HepG2 (cell line): ENCODE data around the gene SLC50A1. TPM values are rescaled to one million over a fixed set of nuclear protein-coding genes. Genes with fewer than 3 reads are reported as not detected.
"Not testable (repeated sequence)": the region's sequence is repeated elsewhere in the genome, so short reads cannot be mapped to it uniquely, and the experiment has no call there.

Experiments
- ATAC-seq: fragments of 200-7000 bp; cut with Tn5 transposase; 3 replicates; pipeline ENCODE4 v1.9.1; 2020; ENCODE audit warnings: mild to moderate bottlenecking, moderate library complexity
- BruUV-seq: library from RNA; stranded (reverse); fragments of 400-500 nt; replicated peaks from 2 replicates; lab custom pipeline; 2021; lab: Mats Ljungman, UMichigan
- CTCF ChIA-PET: fragments of 300-600 bp; formaldehyde crosslinking; extraction: SDS; loops from one replicate; lab custom pipeline; 2021; ENCODE audit warnings: low total read pairs, inconsistent platforms, low intra/inter-chr PET ratio; lab: Yijun Ruan, JAX
- POLR2A ChIA-PET: fragments of 350-600 bp; sonication (Branson Sonifier 250); formaldehyde crosslinking; loops from one replicate; lab custom pipeline; 2020; ENCODE audit warnings: antibody characterized with exemption, inconsistent platforms; lab: Yijun Ruan, JAX
- DNase-seq: peaks from one replicate; pipeline ENCODE4 v3.0.0-alpha.2; 2015; ENCODE audit warnings: low spot score
- FAIRE-seq: peaks from 3 replicates; lab custom pipeline; 2011; peaks lifted over from hg19 to GRCh38; lab: Jason Lieb, UNC
- H2AFZ ChIP-seq: one replicate; pipeline ENCODE4 v1.6.1; 2011; ENCODE audit warnings: low read length, inconsistent platforms
- H3K27ac ChIP-seq: fragments of 300-600 bp; 3 replicates; pipeline ENCODE4 v1.8.0; 2011; ENCODE audit warnings: mixed run types, mild to moderate bottlenecking, mixed read lengths, low read length, inconsistent platforms; ENCODE audit not compliant: insufficient read depth; ENCODE audit errors: extremely low read length
- H3K27me3 ChIP-seq, 2 experiments: fragments of 200-600 bp in 1 of 2; 2 replicates in 1 of 2; 3 replicates in 1 of 2; pipeline versions ENCODE4 v1.6.0 to v1.8.0; 2011; ENCODE audit warnings: low read length in 2 of 2, mild to moderate bottlenecking in 2 of 2, moderate library complexity in 2 of 2, inconsistent platforms in 1 of 2; ENCODE audit not compliant: insufficient read depth in 2 of 2, control insufficient read depth in 1 of 2
- H3K36me3 ChIP-seq, 2 experiments: fragments of 200-600 bp in 1 of 2; replicated peaks in 1 of 2; 2 replicates in 1 of 2; 3 replicates in 1 of 2; pipeline versions ENCODE4 v1.5.1 to v1.8.0; 2011; ENCODE audit warnings: low read length in 2 of 2, inconsistent platforms in 1 of 2; ENCODE audit not compliant: insufficient read depth in 2 of 2, control insufficient read depth in 1 of 2
- H3K4me1 ChIP-seq: 2 replicates; pipeline ENCODE4 v1.5.1; 2012; ENCODE audit warnings: low read length, inconsistent platforms; ENCODE audit not compliant: insufficient read depth
- H3K4me2 ChIP-seq: 2 replicates; pipeline ENCODE4 v1.6.0; 2011; ENCODE audit warnings: low read depth, low read length, inconsistent platforms
- H3K4me3 ChIP-seq, 3 experiments: fragments of 200-600 bp in 1 of 3; sonication (generic), shearing (Covaris generic) in 1 of 3; replicated peaks in 1 of 3; 2 replicates each; pipeline ENCODE4 v1.5.1; 2011 to 2016; ENCODE audit warnings: low read length in 3 of 3, inconsistent platforms in 2 of 3, low read depth in 2 of 3, mild to moderate bottlenecking in 2 of 3, control low read depth in 1 of 3, mixed read lengths in 1 of 3; ENCODE audit not compliant: insufficient read depth in 1 of 3
- H3K79me2 ChIP-seq: one replicate; pipeline ENCODE4 v1.6.1; 2011; ENCODE audit warnings: low read length, inconsistent platforms; ENCODE audit not compliant: insufficient read depth
- H3K9ac ChIP-seq: 2 replicates; pipeline ENCODE4 v1.6.0; 2011; ENCODE audit warnings: mild to moderate bottlenecking, low read depth, low read length, inconsistent platforms; ENCODE audit not compliant: insufficient read depth
- H3K9me3 ChIP-seq: 2 replicates; pipeline ENCODE4 v1.5.1; 2012; ENCODE audit warnings: mild to moderate bottlenecking, low read length
- H4K20me1 ChIP-seq: 2 replicates; pipeline ENCODE4 v1.6.0; 2011; ENCODE audit warnings: inconsistent platforms, mild to moderate bottlenecking, low read length, moderate library complexity; ENCODE audit not compliant: insufficient read depth
- FOXJ3 ChIP-seq: sonication (generic); formaldehyde crosslinking; IDR thresholded peaks from 2 replicates; pipeline ENCODE4 v1.4.0; 2020; ENCODE audit warnings: missing genetic modification reagents, mild to moderate bottlenecking, borderline replicate concordance
- NFKBIZ ChIP-seq: IDR thresholded peaks from 2 replicates; pipeline ENCODE4 v1.6.1; 2018; ENCODE audit warnings: missing genetic modification reagents, missing compliant biosample characterization
- SRF ChIP-seq: IDR thresholded peaks from 2 replicates; pipeline ENCODE4 v1.6.1; 2011; ENCODE audit warnings: mild to moderate bottlenecking, low read depth, low read length, moderate library complexity
- ZNF335 ChIP-seq: sonication (generic); formaldehyde crosslinking; IDR thresholded peaks from 2 replicates; pipeline ENCODE4 v1.4.0; 2020; ENCODE audit warnings: missing genetic modification reagents
- ZNF501 ChIP-seq: sonication (generic); formaldehyde crosslinking; IDR thresholded peaks from 2 replicates; pipeline ENCODE4 v1.5.1; 2020; ENCODE audit warnings: mild to moderate bottlenecking, moderate library complexity, missing genetic modification reagents
- ZNF878 ChIP-seq: sonication (generic); formaldehyde crosslinking; IDR thresholded peaks from 2 replicates; pipeline ENCODE4 v1.8.1; 2023; ENCODE audit warnings: mild to moderate bottlenecking, missing genetic modification reagents, moderate library complexity
- WGBS: methylation state at CpG from one replicate; pipeline ENCODE4 v1.1.6; 2017; ENCODE audit warnings: low lambda C conversion rate; 5-methylcytosine and 5-hydroxymethylcytosine counted together
- in situ Hi-C: cut with HindIII; loops from 2 replicates; pipeline ENCODE4 v1.10.0; 2017; ENCODE audit warnings: low pct_unique_long_range_greater_than_20kb; ENCODE audit not compliant: extremely low pct_ligation_motif_present
- intact Hi-C: fragments of 100-400 bp; cut with micrococcal nuclease; formaldehyde crosslinking; loops from one replicate; pipeline ENCODE4 v1.10.0; 2022; ENCODE audit not compliant: unreplicated experiment
- polyA plus RNA-seq, 8 experiments: library from polyadenylated mRNA; depleted of rRNA in 3 of 8; stranded (reverse) in 7 of 8; unstranded in 1 of 8; fragments of >200 nt; fragmentation: Illumina TruSeq in 4 of 8; extraction: Trizol in 4 of 8; gene quantifications; 2 replicates each; pipeline versions ENCODE4 v1.2.1 to v1.2.3, GENCODE V29; 2011 to 2016; ENCODE audit warnings: low read depth in 4 of 8, missing spikeins in 1 of 8, mixed read lengths in 1 of 8; ENCODE audit not compliant: insufficient read depth in 1 of 8
- total RNA-seq, 5 experiments: library from RNA; depleted of rRNA; stranded (reverse); fragments of >200 nt; fragmentation: Illumina TruSeq; extraction: Trizol; gene quantifications; 2 replicates each; pipeline ENCODE4 v1.2.3, GENCODE V29; 2016; ENCODE audit warnings: low read depth in 1 of 5
- TF ChIP-seq, protein P1 (sequence below): sonication (generic); formaldehyde crosslinking; IDR thresholded peaks from one replicate; pipeline ENCODE4 v1.5.1; 2020; ENCODE audit warnings: mild to moderate bottlenecking, missing genetic modification reagents; ENCODE audit errors: not compliant biosample characterization

SLC50A1 gene
- total and polyA plus RNA-seq, 2 of the 13 experiments (the other 11 are each of a cell fraction or from before 2014, with no cell fraction given), result 22.5 to 46.8 TPM

DNA sequence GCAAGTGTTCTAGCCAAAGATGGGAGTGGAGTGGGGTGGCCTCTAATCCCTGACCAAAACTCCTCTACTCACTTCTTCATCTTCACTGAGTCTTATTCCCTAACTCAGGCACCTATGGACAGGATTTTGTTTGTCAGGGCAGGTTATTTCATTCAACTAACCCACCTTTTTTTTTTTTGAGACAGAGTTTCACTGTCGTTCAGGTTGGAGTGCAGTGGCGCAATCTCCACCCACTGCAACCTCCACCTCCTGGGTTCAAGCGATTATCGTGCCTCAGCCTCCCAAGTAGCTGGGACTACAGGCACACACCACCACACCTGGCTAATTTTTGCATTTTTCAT, 32.4 kb downstream of the SLC50A1 start:
- H3K27ac ChIP-seq, H2AFZ ChIP-seq, ATAC-seq, BruUV-seq, H3K9ac ChIP-seq, DNase-seq, FAIRE-seq, H3K9me3 ChIP-seq, H4K20me1 ChIP-seq, H3K27me3 ChIP-seq, intact Hi-C loops: not testable (repeated sequence)
- in situ Hi-C loops, result loop anchor here (5.0 kb wide), 1 partner anchor 76 kb away; no protein-coding TSS in a partner anchor
- CTCF ChIA-PET, result interaction anchor here (0.6 to 5.3 kb wide), 10 partner anchors 24 to 106 kb away, joined by 3 to 165 read pairs (median 5); partner anchors contain the start of genes EFNA1 and SLC50A1
- peaks cover 10% of the 10 kb centered on the region for H3K79me2 ChIP-seq
- H3K36me3 ChIP-seq, result peaks cover 0 to 12% of the 10 kb centered on the region in 2 experiments; a peak in 2 of 5 replicates
- H3K4me1 ChIP-seq, result peaks cover 36% of the 10 kb centered on the region
- TF ChIP-seq ZNF878 (CRISPR knock-in tag), result 0 out of 2 replicates have a peak, but pooled peaks have one; percentile 24
- peak; percentile 50; the same call in 1 of the 2 replicates for TF ChIP-seq SRF
- TF ChIP-seq ZNF501 (CRISPR knock-in tag), result 0 out of 2 replicates have a peak, but pooled peaks have one; percentile 12
- TF ChIP-seq ZNF335 (CRISPR knock-in tag), result 0 out of 2 replicates have a peak, but pooled peaks have one; percentile 0
- WGBS, result 39% methylated on average over 4 of the region's 4 CpGs
- H3K4me3 ChIP-seq, result peak overlapping the region in 1 of 3 experiments; percentile 75; a peak in 1 of 6 replicates
- POLR2A ChIA-PET, result interaction anchor here (1.1 to 5.9 kb wide), 4 partner anchors 37 to 78 kb away, joined by 5 to 56 read pairs (median 16); partner anchors contain the start of gene EFNA1
- peak overlapping the region; percentile 100; the same call in 1 of the 2 replicates for H3K4me2 ChIP-seq

DNA sequence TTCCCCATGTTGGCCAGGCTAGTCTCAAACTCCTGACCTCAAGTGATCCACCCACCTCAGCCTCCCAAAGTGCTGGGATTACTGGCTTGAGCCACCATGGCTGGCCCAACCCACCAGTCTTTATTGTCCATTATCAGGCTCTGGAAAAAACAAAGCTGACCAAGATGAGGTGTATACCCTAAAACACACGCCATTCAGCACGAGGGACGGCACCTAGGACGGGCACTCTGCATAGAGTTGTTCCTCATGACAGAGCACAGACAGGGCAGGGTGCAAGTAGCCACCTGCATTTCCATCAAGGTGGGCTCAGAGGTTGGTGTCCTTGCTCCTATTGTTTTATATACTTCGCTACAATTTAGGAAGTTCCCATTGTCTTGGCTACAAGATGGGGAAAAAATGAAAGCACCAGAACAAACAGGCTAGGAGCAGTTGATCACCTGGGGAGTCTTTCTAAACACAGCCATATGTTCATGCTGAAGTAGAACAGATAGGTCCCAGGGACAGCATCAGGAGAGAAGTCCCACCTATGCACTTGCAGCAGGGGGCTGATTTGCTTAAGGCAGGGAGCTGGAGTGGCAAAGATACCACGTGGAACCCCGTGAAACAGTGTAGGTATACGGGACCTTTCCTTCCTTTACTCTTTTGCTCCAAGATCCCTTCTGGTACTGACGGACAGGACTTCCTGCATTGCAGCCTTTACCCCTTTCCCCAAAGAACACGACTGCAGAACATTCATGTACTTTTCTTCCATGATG, 33.0 kb downstream of the SLC50A1 start:
- DNase-seq (no peak), FAIRE-seq (no peak), ATAC-seq (no peak)
- Histone ChIP-seq H3K4me1 (peaks cover 40% of the 10 kb centered on the region), H3K9ac (no peak overlapping the region), H3K9me3 (no peaks in the 10 kb centered on the region), H3K27me3 (0 out of 5 replicates have a peak, but pooled peaks cover 0 to 8% of the 10 kb centered on the region in 2 experiments), H3K4me3 (no peak overlapping the region), H3K79me2 (peaks cover 10% of the 10 kb centered on the region), H3K36me3 (peaks cover 0 to 12% of the 10 kb centered on the region in 2 experiments; a peak in 2 of 5 replicates), H4K20me1 (no peaks in the 10 kb centered on the region), H3K27ac (no peak overlapping the region), H2AFZ (no peak overlapping the region), H3K4me2 (no peak overlapping the region)
- WGBS, result 95% methylated on average over 10 of the region's 10 CpGs
- intact Hi-C loops (no loop called here), in situ Hi-C loops (loop anchor here (5.0 kb wide), 1 partner anchor 76 kb away; no protein-coding TSS in a partner anchor)
- CTCF ChIA-PET, result interaction anchor here (0.7 to 5.3 kb wide), 9 partner anchors 33 to 106 kb away, joined by 3 to 165 read pairs (median 6); partner anchors contain the start of genes EFNA1 and SLC50A1
- BruUV-seq, result no TSS peak
- POLR2A ChIA-PET, result interaction anchor here (0.6 to 5.9 kb wide), 4 partner anchors 37 to 80 kb away, joined by 3 to 56 read pairs (median 16); partner anchors contain the start of gene EFNA1
- TF ChIP-seq, protein P1, sequence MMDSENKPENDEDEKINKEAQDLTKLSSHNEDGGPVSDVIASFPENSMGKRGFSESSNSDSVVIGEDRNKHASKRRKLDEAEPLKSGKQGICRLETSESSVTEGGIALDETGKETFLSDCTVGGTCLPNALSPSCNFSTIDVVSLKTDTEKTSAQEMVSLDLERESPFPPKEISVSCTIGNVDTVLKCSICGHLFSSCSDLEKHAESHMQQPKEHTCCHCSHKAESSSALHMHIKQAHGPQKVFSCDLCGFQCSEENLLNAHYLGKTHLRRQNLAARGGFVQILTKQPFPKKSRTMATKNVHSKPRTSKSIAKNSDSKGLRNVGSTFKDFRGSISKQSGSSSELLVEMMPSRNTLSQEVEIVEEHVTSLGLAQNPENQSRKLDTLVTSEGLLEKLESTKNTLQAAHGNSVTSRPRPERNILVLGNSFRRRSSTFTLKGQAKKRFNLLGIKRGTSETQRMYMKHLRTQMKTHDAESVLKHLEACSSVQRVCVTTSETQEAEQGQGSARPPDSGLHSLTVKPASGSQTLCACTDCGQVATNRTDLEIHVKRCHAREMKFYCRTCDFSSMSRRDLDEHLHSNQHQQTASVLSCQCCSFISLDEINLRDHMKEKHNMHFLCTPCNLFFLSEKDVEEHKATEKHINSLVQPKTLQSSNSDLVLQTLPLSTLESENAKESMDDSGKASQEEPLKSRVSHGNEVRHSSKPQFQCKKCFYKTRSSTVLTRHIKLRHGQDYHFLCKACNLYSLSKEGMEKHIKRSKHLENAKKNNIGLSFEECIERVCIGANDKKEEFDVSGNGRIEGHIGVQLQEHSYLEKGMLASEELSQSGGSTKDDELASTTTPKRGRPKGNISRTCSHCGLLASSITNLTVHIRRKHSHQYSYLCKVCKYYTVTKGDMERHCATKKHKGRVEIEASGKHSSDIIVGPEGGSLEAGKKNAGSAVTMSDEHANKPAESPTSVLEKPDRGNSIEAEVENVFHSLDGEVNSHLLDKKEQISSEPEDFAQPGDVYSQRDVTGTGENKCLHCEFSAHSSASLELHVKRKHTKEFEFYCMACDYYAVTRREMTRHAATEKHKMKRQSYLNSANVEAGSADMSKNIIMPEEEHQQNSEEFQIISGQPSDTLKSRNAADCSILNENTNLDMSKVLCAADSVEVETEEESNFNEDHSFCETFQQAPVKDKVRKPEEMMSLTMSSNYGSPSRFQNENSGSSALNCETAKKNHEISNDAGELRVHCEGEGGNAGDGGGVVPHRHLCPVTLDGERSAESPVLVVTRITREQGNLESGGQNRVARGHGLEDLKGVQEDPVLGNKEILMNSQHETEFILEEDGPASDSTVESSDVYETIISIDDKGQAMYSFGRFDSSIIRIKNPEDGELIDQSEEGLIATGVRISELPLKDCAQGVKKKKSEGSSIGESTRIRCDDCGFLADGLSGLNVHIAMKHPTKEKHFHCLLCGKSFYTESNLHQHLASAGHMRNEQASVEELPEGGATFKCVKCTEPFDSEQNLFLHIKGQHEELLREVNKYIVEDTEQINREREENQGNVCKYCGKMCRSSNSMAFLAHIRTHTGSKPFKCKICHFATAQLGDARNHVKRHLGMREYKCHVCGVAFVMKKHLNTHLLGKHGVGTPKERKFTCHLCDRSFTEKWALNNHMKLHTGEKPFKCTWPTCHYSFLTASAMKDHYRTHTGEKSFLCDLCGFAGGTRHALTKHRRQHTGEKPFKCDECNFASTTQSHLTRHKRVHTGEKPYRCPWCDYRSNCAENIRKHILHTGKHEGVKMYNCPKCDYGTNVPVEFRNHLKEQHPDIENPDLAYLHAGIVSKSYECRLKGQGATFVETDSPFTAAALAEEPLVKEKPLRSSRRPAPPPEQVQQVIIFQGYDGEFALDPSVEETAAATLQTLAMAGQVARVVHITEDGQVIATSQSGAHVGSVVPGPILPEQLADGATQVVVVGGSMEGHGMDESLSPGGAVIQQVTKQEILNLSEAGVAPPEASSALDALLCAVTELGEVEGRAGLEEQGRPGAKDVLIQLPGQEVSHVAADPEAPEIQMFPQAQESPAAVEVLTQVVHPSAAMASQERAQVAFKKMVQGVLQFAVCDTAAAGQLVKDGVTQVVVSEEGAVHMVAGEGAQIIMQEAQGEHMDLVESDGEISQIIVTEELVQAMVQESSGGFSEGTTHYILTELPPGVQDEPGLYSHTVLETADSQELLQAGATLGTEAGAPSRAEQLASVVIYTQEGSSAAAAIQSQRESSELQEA (CRISPR knock-in tag), result no peak
- TF ChIP-seq NFKBIZ (CRISPR knock-in tag), result no peak
- no peak for TF ChIP-seq FOXJ3 (CRISPR knock-in tag)
